ENCODE data around the gene ZNF827.

Gene ZNF827

GRCh38 chr4:145734576-145735346, 203.9 kb downstream of the ZNF827 start:
- TF ChIP-seq, protein P1, sequence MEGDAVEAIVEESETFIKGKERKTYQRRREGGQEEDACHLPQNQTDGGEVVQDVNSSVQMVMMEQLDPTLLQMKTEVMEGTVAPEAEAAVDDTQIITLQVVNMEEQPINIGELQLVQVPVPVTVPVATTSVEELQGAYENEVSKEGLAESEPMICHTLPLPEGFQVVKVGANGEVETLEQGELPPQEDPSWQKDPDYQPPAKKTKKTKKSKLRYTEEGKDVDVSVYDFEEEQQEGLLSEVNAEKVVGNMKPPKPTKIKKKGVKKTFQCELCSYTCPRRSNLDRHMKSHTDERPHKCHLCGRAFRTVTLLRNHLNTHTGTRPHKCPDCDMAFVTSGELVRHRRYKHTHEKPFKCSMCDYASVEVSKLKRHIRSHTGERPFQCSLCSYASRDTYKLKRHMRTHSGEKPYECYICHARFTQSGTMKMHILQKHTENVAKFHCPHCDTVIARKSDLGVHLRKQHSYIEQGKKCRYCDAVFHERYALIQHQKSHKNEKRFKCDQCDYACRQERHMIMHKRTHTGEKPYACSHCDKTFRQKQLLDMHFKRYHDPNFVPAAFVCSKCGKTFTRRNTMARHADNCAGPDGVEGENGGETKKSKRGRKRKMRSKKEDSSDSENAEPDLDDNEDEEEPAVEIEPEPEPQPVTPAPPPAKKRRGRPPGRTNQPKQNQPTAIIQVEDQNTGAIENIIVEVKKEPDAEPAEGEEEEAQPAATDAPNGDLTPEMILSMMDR (IDR thresholded peaks at IDR 0.05; ENCODE audit: insufficient read depth, missing control alignments), result no peak
- no peak for DNase-seq (ENCODE audit: insufficient read length, low spot score)
- no peak for FAIRE-seq

DNA sequence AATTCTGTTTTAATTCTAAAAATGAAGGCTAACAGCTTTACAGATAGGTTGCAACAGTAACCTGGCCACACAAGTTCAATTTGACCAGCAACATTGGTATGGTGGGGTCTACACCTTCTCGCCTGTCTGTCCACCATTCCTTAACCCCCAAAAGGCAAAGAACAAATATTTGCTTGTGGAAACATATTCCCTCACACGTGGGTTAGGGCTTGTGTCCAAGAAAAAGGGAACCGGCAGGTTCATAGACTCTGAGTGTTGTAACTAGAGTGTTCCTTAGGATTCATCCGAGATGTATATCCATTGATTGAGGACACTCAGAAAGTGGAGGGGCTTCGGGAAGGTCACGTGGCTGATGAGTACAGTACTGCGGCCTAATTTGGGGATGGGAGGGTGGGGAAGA, 204.6 kb downstream of the ZNF827 start:
- DNase-seq (ENCODE audit: insufficient read length, low spot score) (no peak), FAIRE-seq (no peak)
- TF ChIP-seq, protein P1 (IDR thresholded peaks at IDR 0.05; ENCODE audit: insufficient read depth, missing control alignments), result no peak

DNA sequence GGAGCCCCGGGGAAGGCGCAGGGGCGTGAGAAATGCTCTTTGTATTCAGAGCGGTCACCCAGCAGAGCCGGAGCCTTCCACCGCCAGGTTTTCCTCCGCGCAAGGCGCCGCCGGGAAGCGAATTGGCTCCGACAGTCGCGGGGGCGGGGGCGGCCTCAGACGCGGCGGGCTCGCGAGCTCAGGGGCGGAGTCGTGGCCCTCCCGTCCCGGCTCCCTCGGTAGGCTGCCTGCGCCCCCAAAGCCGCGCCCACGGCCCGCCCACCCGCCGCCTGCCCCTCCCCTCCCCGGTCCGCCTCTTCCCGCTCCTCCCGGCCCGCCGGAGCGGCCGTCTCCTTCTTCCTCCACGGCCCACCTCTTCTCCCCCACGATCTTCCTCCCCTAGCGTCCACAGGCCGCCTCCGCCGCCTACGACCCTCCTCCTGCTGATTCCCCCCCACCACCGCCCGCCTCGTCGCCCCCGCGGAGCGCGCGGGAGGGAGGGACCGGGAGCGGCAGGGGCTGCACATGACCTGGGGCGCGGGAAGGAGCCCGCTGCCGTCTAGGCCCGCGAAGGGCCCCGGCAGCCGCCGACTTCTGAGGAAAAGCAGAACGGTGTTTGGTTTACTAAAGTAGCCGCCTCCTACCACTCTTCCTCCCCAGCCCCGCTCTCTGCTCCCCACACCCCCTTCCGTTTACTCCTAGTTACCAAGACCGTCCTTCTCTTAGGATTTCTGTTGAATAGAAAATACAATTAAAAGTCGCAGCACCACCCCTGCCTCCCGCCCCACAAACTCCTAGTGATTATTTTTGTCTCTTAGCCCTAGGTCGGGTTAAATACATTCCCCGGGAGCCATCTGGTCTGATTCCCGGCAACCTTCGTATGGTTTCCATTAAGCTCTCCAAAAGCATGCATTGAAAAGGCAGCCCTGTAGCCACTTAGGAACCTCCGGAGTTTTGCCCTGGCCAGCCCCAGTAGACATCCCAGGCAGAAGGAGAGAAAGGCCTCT, 205.4 kb downstream of the ZNF827 start:
- DNase-seq (ENCODE audit: insufficient read length, low spot score), result peak; percentile 83
- no peak for FAIRE-seq
- TF ChIP-seq, protein P1 (IDR thresholded peaks at IDR 0.05; ENCODE audit: insufficient read depth, missing control alignments), result no peak

DNA sequence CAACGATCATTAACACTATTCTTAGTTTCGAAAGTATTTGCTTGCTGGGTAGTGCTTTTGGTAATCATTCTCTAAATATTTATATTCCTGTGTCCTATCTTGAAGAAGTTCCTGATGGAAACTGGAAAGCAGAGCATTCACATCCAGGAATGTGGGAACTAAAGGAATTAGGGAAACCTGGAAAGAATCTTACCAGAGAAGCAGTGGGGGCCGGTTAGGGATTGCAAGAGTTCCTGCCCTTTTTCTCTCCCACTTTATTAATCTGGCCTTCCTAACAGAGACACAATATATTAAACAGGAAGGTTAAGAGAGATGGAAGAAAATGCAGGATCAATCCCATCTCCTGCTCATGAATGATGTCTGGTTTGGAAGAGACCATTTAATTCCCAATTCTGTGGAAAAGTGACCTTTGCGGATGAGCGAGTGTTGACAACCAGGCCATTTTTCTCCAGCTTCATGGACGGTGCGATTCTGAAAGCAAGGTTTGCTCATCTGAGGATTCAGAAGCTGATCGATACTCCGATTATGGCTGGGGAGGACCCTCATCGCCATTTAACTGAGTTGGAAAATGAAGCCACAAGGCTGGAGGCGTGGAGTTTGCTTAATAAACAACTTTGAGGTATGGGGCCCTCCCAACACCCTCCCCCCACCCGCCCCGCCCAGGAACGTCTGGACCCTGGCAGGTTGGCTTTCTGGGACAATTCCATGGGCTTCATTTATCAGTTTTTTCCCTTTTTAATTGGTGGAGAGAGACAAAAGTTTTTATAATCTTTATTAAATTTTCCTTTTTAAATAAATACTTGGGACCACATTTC, 206.4 kb downstream of the ZNF827 start:
- FAIRE-seq (no peak), DNase-seq (ENCODE audit: insufficient read length, low spot score) (no peak)
- TF ChIP-seq, protein P1 (IDR thresholded peaks at IDR 0.05; ENCODE audit: insufficient read depth, missing control alignments), result no peak

- FAIRE-seq (no peak), DNase-seq (ENCODE audit: insufficient read length, low spot score) (no peak)
- TF ChIP-seq, protein P1 (IDR thresholded peaks at IDR 0.05; ENCODE audit: insufficient read depth, missing control alignments), result no peak
Measured at GRCh38 chr4:145731028-145731427, 207.6 kb downstream of the ZNF827 start.

DNA sequence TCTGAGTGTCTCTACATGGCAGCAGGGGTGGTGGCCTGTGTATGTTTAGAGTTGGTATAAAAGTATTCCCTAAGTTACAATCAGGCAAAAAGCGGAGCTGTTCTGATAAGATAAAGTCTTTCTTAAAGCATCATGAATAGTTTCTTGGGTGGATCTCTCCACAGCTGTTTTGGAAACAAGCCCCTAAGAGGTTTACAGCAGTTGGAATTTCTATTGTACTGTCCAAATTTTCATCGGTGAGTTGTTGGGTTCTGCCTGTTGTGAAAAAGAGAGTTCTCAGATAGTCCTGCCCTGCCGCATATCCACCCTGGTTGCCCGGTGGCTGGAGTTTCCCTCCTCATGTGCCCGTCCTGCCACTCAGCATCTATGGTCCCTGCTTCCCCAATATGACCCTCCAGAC, 208.6 kb downstream of the ZNF827 start:
- FAIRE-seq (no peak), DNase-seq (ENCODE audit: insufficient read length, low spot score) (no peak)
- TF ChIP-seq, protein P1 (IDR thresholded peaks at IDR 0.05; ENCODE audit: insufficient read depth, missing control alignments), result no peak

Data from D721Med (cell line).